Activated CD8-positive, alpha-beta memory T cell treated with anti-CD3 and anti-CD28 coated beads for 48 hours (primary cell): ENCODE measurements around the gene MOB3A.

Experiments
- DNase-seq, 3 experiments: peaks; one replicate each; pipeline ENCODE4 v3.0.0-alpha.2; 2020; ENCODE audit warnings: low read depth in 2 of 3, low spot score in 2 of 3

Gene MOB3A

GRCh38 chr19:2059422-2060201, 36.5 kb downstream of the MOB3A start:
- no peak for DNase-seq

- no peak for DNase-seq
These were observed 37.3 kb downstream of the MOB3A start for GRCh38 chr19:2058570-2059421.

GRCh38 chr19:2057484-2058469, 38.3 kb downstream of the MOB3A start:
- no peak for DNase-seq

GRCh38 chr19:2056837-2057192, 39.3 kb downstream of the MOB3A start:
- no peak for DNase-seq

- no peak for DNase-seq
These were observed 39.9 kb downstream of the MOB3A start for GRCh38 chr19:2055931-2056836.

GRCh38 chr19:2054763-2055162, 41.4 kb downstream of the MOB3A start:
- no peak for DNase-seq

- no peak for DNase-seq
These were observed 42.3 kb downstream of the MOB3A start for GRCh38 chr19:2053601-2054389.

GRCh38 chr19:2051773-2052704, 44.1 kb downstream of the MOB3A start:
- DNase-seq = no peak

- peak; percentile 91 to 99 (median 95) for DNase-seq
These were observed 44.9 kb downstream of the MOB3A start, which contains the start of gene MKNK2 for GRCh38 chr19:2050991-2051772. MKNK2 (minus strand) TSS chr19:2051244; CDS start chr19:2050851, 393 bp downstream.

- no peak for DNase-seq
These were observed 45.7 kb downstream of the MOB3A start for GRCh38 chr19:2050349-2050990.

- DNase-seq = peak in 1 of 3 experiments; percentile 37
These were observed 46.3 kb downstream of the MOB3A start for GRCh38 chr19:2049741-2050348.

- DNase-seq = no peak
These were observed 47.0 kb downstream of the MOB3A start for GRCh38 chr19:2048959-2049740.

GRCh38 chr19:2048104-2048958, 47.8 kb downstream of the MOB3A start:
- DNase-seq = no peak

GRCh38 chr19:2047449-2048103, 48.5 kb downstream of the MOB3A start:
- DNase-seq = no peak
